Measurements from ENCODE around the gene GPATCH8.
"Not testable (repeated sequence)": the region's sequence is repeated elsewhere in the genome, so short reads cannot be mapped to it uniquely, and the experiment has no call there.

The GPATCH8 gene

DNA sequence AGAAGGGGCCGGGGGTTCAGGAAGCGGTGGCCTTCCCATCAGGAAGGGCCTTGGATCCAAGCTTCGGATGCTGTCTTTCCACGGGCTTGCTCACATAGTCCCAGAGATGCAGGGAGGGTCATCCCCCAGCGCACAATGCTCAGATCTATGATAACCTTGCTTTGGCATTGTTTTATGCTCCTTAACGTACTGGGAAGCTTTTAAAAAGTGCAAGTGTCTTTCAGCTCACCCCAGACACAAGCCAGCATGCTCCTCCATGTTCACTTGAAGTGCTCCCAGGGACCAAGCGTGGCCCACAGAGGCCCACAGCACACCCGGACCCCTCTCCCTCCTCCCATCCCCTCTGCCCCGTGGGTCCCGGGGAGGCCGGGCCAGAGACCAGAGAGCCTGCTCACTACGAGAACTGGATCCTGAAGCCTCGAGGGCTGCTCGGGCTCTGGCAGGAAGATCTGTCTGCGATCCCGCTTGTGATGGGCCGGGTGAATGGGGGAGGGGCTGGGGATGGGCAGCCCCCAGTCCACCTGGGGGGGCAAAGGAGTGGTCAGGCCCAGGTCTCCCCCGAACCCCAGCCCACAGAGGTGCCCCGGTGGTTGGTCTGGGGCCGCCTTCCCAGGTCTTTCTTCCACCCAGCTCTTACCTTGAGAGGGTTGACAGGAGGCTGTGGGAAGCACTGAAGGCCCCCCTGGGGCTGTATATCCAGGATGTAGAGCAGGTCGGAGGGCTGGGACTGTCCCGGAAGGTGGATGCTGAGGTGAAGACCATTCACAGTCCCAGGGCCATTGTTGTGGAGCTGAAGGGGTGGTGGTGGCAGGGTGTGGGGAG, 127.8 kb downstream of the GPATCH8 start:
- TF ChIP-seq, protein P1, sequence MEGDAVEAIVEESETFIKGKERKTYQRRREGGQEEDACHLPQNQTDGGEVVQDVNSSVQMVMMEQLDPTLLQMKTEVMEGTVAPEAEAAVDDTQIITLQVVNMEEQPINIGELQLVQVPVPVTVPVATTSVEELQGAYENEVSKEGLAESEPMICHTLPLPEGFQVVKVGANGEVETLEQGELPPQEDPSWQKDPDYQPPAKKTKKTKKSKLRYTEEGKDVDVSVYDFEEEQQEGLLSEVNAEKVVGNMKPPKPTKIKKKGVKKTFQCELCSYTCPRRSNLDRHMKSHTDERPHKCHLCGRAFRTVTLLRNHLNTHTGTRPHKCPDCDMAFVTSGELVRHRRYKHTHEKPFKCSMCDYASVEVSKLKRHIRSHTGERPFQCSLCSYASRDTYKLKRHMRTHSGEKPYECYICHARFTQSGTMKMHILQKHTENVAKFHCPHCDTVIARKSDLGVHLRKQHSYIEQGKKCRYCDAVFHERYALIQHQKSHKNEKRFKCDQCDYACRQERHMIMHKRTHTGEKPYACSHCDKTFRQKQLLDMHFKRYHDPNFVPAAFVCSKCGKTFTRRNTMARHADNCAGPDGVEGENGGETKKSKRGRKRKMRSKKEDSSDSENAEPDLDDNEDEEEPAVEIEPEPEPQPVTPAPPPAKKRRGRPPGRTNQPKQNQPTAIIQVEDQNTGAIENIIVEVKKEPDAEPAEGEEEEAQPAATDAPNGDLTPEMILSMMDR (conservative IDR thresholded peaks at IDR 0.05; ENCODE audit: low read depth, low read length), result no peak
- DNase-seq (ENCODE audit: low read depth), result no peak
- H3K4me3 ChIP-seq (ENCODE audit: low read depth, low read length), result no peak overlapping the region

DNA sequence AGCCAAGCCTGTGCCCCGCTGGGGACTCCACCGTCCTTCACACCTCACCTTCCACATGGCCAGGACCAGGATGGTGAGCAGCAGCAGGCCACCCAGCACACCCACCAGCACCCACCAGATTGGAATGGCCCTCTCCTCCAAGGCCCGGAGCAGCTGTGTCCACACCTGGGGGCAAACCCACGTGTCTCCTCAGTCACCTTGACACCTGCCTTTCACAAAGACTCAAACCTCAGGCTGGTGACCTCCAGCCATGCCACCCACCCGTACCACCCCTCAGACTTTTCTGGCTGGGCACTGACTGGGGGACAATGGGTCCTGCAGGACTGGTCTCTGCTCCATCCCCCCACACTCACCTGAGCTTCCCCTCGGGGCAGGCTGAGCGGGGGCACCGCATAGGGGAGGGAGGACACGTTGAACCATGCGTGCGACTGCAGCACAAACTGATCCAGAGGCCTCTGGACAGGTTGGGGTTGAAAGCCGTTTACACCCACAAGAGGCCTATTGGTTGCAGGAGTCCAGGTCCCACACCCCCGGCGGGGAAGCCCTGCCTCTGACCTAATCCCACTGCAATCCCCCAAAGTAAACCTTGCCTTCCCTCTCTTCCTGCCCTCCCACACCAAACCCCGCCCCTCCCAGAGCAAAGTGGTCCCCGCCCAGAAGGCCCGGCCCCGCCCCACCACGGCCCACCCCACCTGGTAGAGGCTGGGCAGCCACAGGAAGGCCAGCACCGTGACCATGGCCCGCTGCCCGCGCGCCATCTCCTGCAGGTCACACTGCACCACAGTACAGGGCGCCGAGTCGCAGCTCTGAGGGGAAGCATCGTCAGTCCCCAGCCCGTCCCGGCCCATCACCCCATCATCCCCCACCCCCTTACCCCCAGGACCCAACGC, 128.7 kb downstream of the GPATCH8 start:
- DNase-seq (ENCODE audit: low read depth), result no peak
- no peak overlapping the region for H3K4me3 ChIP-seq (ENCODE audit: low read depth, low read length)
- TF ChIP-seq, protein P1 (conservative IDR thresholded peaks at IDR 0.05; ENCODE audit: low read depth, low read length), result no peak

DNA sequence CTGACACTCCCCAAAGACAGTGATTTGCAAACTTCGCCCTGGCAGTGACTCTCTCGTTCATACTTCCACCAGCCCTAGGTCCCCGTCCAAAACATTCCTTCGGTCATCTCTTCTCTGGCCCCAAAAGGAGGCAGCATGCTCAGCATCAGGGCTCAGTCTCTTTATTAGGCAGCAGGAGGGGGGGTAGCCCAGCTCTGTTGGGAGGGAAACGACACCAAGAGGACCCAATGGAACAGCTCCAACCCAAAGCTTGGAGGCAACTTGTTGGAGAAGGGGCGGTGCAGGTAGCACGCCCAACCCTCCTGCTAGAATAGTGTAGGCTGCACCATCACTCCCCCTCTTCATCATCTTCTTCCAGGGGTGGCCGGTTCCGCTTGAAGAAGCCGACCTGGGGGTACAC, 131.2 kb downstream of the GPATCH8 start:
- DNase-seq (ENCODE audit: low read depth), result no peak
- H3K4me3 ChIP-seq (ENCODE audit: low read depth, low read length), result no peak overlapping the region
- TF ChIP-seq, protein P1 (conservative IDR thresholded peaks at IDR 0.05; ENCODE audit: low read depth, low read length), result no peak

DNA sequence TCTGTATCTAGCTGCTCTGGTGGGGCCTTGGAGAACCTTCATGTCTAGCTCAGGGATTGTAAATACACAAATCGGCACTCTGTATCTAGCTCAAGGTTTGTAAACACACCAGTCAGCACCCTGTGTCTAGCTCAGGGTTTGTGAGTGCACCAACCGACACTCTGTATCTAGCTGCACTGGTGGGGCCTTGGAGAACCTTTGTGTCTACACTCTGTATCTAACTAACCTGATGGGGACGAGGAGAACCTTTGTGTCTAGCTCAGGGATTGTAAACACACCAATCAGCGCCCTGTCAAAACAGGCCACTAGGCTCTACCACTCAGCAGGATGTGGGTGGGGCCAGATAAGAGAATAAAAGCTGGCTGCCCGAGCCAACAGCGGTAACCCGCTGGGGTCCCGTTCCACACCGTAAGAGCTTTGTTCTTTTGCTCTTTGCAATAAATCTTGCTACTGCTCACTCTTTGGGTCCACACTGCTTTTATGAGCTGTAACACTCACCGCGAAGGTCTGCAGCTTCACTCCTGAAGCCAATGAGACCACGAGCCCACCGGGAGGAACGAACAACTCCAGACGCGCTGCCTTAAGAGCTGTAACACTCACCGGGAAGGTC, 133.7 kb downstream of the GPATCH8 start:
- DNase-seq (ENCODE audit: low read depth); H3K4me3 ChIP-seq (ENCODE audit: low read depth, low read length): not testable (repeated sequence)

DNA sequence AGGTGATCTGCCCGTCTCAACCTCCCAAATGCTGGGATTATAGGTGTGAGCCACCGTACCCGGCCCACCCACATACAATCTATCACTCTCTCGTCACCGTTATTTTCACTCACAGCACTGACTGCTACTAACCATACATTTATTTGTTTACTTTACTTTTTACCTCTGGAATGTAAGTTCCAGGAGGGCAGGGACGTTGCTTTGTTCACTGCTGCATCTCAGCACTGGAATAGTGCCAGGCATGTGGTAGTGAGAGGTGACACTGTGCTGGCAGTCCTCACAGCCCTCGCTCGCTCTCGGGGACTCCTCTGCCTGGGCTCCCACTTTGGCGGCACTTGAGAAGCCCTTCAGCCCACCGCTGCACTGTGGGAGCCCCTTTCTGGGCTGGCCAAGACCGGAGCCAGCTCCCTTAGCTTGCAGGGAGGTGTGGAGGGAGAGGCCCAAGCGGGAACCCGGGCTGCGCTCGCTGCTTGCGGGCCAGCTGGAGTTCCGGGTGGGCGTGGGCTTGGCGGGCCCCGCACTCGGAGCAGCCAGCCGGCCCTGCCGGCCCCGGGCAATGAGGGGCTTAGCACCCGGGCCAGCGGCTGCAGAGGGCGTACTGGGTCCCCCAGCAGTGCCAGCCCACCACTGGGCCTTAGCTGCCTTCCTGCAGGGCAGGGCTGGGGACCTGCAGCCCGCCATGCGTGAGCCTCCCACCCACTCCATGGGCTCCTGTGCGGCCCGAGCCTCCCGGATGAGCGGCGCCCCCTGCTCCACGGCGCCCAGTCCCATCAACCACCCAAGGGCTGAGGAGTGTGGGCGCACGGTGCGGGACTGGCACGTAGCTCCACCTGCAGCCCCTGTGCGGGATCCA, 134.6 kb downstream of the GPATCH8 start:
- not testable (repeated sequence) for H3K4me3 ChIP-seq (ENCODE audit: low read depth, low read length); DNase-seq (ENCODE audit: low read depth)

DNA sequence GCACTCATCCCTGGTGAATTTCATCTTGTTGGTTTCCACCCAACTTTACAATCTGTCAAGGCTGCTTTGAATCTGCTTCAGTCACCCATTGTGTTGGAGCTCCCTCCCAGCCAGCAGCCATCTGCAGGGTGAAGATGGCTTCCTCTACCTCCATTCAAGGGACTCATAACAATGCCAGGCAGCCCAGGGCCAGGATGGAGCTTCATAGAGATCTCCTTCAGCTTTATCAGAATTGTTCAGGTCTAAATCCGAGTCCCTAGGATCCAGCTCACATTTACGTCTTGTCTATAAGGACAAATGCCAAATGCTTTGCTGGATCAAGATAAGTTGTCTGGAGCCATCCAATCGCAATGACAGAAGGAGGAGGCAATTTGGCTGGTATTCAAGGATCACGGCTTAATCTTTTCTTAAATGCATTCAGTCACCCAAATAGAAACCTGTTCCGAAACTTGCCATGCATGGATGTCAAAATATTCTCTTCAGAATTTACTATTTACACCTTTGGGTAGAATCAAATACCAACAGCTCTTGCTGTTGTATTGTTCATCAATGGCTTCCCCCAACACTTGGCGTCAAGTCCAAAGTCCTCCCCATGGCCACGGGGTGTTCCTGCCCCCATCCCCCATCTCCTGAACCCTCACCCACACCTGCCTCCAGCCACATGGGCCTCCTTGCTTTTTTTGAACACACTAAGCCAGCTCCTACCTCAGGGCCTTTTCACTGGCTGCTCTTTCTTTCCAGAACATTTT, 135.8 kb downstream of the GPATCH8 start:
- H3K4me3 ChIP-seq (ENCODE audit: low read depth, low read length), result no peak overlapping the region
- DNase-seq (ENCODE audit: low read depth), result no peak
- TF ChIP-seq, protein P1 (conservative IDR thresholded peaks at IDR 0.05; ENCODE audit: low read depth, low read length), result no peak

DNA sequence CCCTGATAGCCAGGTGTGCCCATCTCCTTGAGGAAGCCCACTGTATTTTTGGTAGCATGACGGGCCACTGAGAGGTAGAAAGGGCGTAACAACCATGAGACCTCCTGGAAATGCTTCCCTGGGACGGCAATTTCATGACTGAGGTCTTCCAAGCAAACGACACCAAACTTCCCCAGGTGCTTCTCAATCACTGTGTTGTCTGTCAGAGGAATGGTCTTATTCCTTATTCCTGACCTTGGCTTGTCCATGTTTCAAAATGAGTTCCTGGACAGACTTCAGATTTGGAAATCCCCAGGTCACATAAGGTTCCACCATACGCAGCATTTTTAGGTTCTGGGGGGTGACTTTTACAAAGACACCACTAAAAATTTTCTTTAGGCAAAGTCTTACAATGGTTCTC, 138.2 kb downstream of the GPATCH8 start:
- H3K4me3 ChIP-seq (ENCODE audit: low read depth, low read length), result not testable (repeated sequence)

More for the DNA sequence above, 138.2 kb downstream of the GPATCH8 start:
- DNase-seq (ENCODE audit: low read depth), result not testable (repeated sequence)

Measured in choroid plexus epithelial cell (primary cell).